Activated CD8-positive, alpha-beta memory T cell treated with anti-CD3 and anti-CD28 coated beads, Interleukin-2, amount 10 ng/mL, durations not matched to agents 7 days and 5 days (primary cell): Measurements from ENCODE around the gene PON3. TPM values are rescaled to one million over a fixed set of nuclear protein-coding genes. Genes with fewer than 3 reads are reported as not detected.

Experiments used
- ATAC-seq: fragments of 150-1000 bp; cut with Tn5 transposase; one replicate; pipeline ENCODE4 v1.10.0; 2021; ENCODE audit warnings: moderate library complexity
- CTCF ChIA-PET: fragments of 350-600 bp; sonication (Branson Sonifier 250); formaldehyde crosslinking; loops from one replicate; lab custom pipeline; 2021; ENCODE audit warnings: antibody characterized with exemption; lab: Charles Lee
- DNase-seq: peaks from one replicate; pipeline ENCODE4 v3.0.0-alpha.2; 2020
- H3K27ac Mint-ChIP-seq: one replicate; pipeline ENCODE4 v1.8.0; 2021; ENCODE audit warnings: mild to moderate bottlenecking, mixed read lengths
- H3K27me3 Mint-ChIP-seq: one replicate; pipeline ENCODE4 v1.8.0; 2021; ENCODE audit warnings: mixed read lengths
- H3K36me3 Mint-ChIP-seq: one replicate; pipeline ENCODE4 v1.8.0; 2021; ENCODE audit warnings: mild to moderate bottlenecking, mixed read lengths
- H3K4me1 Mint-ChIP-seq: one replicate; pipeline ENCODE4 v1.8.0; 2021; ENCODE audit warnings: mixed read lengths
- H3K4me3 Mint-ChIP-seq: one replicate; pipeline ENCODE4 v1.8.0; 2021; ENCODE audit warnings: mild to moderate bottlenecking, moderate library complexity, mixed read lengths
- H3K9me3 Mint-ChIP-seq: one replicate; pipeline ENCODE4 v1.8.0; 2022; ENCODE audit warnings: low read depth, mixed read lengths
- total RNA-seq, 2 experiments: library from RNA; stranded (reverse); gene quantifications; one replicate each; pipeline ENCODE4 v1.2.3, GENCODE V29; 2021

Gene PON3
- total RNA-seq, 2 experiments from 2014 or later, result 0.40 TPM; not detected in 1

GRCh38 chr7:95365151-95365550 is 31.0 kb downstream of the PON3 start:
- DNase-seq (no peak), ATAC-seq (no peak)
- no peak overlapping the region for H3K4me3 Mint-ChIP-seq
- no peaks in the 10 kb centered on the region for H3K4me1 Mint-ChIP-seq
- H3K9me3 Mint-ChIP-seq, result no peaks in the 10 kb centered on the region
- no peak overlapping the region for H3K27ac Mint-ChIP-seq
- CTCF ChIA-PET, result no interaction called here
- no peaks in the 10 kb centered on the region for H3K36me3 Mint-ChIP-seq
- H3K27me3 Mint-ChIP-seq, result peaks cover 9% of the 10 kb centered on the region

- Mint-ChIP-seq H3K27me3 (no peaks in the 10 kb centered on the region), H3K4me1 (no peaks in the 10 kb centered on the region), H3K4me3 (no peak overlapping the region), H3K36me3 (no peaks in the 10 kb centered on the region), H3K9me3 (no peaks in the 10 kb centered on the region), H3K27ac (no peak overlapping the region)
- DNase-seq, result no peak
- CTCF ChIA-PET, result no interaction called here
- no peak for ATAC-seq
These were observed 38.6 kb downstream of the PON3 start for GRCh38 chr7:95357623-95358022.

- no peak overlapping the region for H3K27ac Mint-ChIP-seq
- H3K36me3 Mint-ChIP-seq, result no peaks in the 10 kb centered on the region
These were observed 53.4 kb downstream of the PON3 start for GRCh38 chr7:95342642-95343307.

GRCh38 chr7:95342029-95342428 is 54.1 kb downstream of the PON3 start:
- CTCF ChIA-PET, result no interaction called here
- no peaks in the 10 kb centered on the region for H3K36me3 Mint-ChIP-seq
- no peak overlapping the region for H3K27ac Mint-ChIP-seq
- no peaks in the 10 kb centered on the region for H3K4me1 Mint-ChIP-seq
- DNase-seq (no peak), ATAC-seq (no peak)
- no peak overlapping the region for H3K4me3 Mint-ChIP-seq
- H3K27me3 Mint-ChIP-seq, result no peaks in the 10 kb centered on the region
- no peaks in the 10 kb centered on the region for H3K9me3 Mint-ChIP-seq

More at GRCh38 chr7:95342642-95343307, 53.4 kb downstream of the PON3 start:
- H3K4me3 Mint-ChIP-seq, result no peak overlapping the region
- no peak for ATAC-seq
- H3K9me3 Mint-ChIP-seq, result no peaks in the 10 kb centered on the region
- no peaks in the 10 kb centered on the region for H3K4me1 Mint-ChIP-seq
- H3K27me3 Mint-ChIP-seq, result no peaks in the 10 kb centered on the region
- no peak for DNase-seq
- CTCF ChIA-PET, result no interaction called here

- DNase-seq, result no peak
- H3K4me3 Mint-ChIP-seq, result no peak overlapping the region
- no peaks in the 10 kb centered on the region for H3K36me3 Mint-ChIP-seq
- ATAC-seq, result no peak
- no peaks in the 10 kb centered on the region for H3K27me3 Mint-ChIP-seq
- no peaks in the 10 kb centered on the region for H3K4me1 Mint-ChIP-seq
- CTCF ChIA-PET, result no interaction called here
- no peak overlapping the region for H3K27ac Mint-ChIP-seq
- H3K9me3 Mint-ChIP-seq, result no peaks in the 10 kb centered on the region
These were observed 55.7 kb downstream of the PON3 start for GRCh38 chr7:95340491-95340890.

- ATAC-seq (no peak), DNase-seq (no peak)
- CTCF ChIA-PET, result no interaction called here
- Mint-ChIP-seq H3K36me3 (no peaks in the 10 kb centered on the region), H3K27ac (no peak overlapping the region), H3K9me3 (no peaks in the 10 kb centered on the region), H3K27me3 (no peaks in the 10 kb centered on the region), H3K4me3 (no peak overlapping the region), H3K4me1 (no peaks in the 10 kb centered on the region)
These were observed 57.3 kb downstream of the PON3 start for GRCh38 chr7:95338832-95339231.

- ATAC-seq (no peak), DNase-seq (no peak)
- Mint-ChIP-seq H3K36me3 (peaks cover 5% of the 10 kb centered on the region), H3K27ac (no peak overlapping the region), H3K9me3 (no peaks in the 10 kb centered on the region), H3K4me3 (no peak overlapping the region), H3K4me1 (peaks cover 10% of the 10 kb centered on the region), H3K27me3 (no peaks in the 10 kb centered on the region)
- CTCF ChIA-PET, result no interaction called here
These were observed 61.1 kb downstream of the PON3 start for GRCh38 chr7:95335093-95335492.

GRCh38 chr7:95334447-95334846 is 61.7 kb downstream of the PON3 start:
- ATAC-seq (no peak), DNase-seq (no peak)
- peaks cover 11% of the 10 kb centered on the region for H3K4me1 Mint-ChIP-seq
- CTCF ChIA-PET, result no interaction called here
- no peak overlapping the region for H3K27ac Mint-ChIP-seq
- no peak overlapping the region for H3K4me3 Mint-ChIP-seq
- peaks cover 7% of the 10 kb centered on the region for H3K36me3 Mint-ChIP-seq
- H3K27me3 Mint-ChIP-seq, result no peaks in the 10 kb centered on the region
- no peaks in the 10 kb centered on the region for H3K9me3 Mint-ChIP-seq

GRCh38 chr7:95330961-95331337 is 65.2 kb downstream of the PON3 start:
- DNase-seq (no peak), ATAC-seq (peak; percentile 48)
- Mint-ChIP-seq H3K4me1 (peaks cover 11% of the 10 kb centered on the region), H3K27ac (peak overlapping the region; percentile 89), H3K4me3 (peak overlapping the region; percentile 72), H3K9me3 (peaks cover 5% of the 10 kb centered on the region), H3K27me3 (peaks cover 6% of the 10 kb centered on the region), H3K36me3 (peaks cover 13% of the 10 kb centered on the region)
- CTCF ChIA-PET, result interaction anchor here (0.6 to 1.6 kb wide), 2 partner anchors 19 to 181 kb away, joined by 3 to 7 read pairs; no protein-coding TSS in a partner anchor

GRCh38 chr7:95330204-95330960 is 65.8 kb downstream of the PON3 start:
- CTCF ChIA-PET, result interaction anchor here (0.6 to 1.6 kb wide), 2 partner anchors 19 to 182 kb away, joined by 3 to 7 read pairs; no protein-coding TSS in a partner anchor
- Mint-ChIP-seq H3K36me3 (peaks cover 13% of the 10 kb centered on the region), H3K4me1 (peaks cover 11% of the 10 kb centered on the region), H3K9me3 (peaks cover 5% of the 10 kb centered on the region), H3K4me3 (peak overlapping the region; percentile 72), H3K27me3 (peaks cover 11% of the 10 kb centered on the region), H3K27ac (peak overlapping the region; percentile 89)
- ATAC-seq (peak; percentile 94), DNase-seq (no peak)

- H3K4me1 Mint-ChIP-seq, result peaks cover 18% of the 10 kb centered on the region
- peaks cover 11% of the 10 kb centered on the region for H3K36me3 Mint-ChIP-seq
- H3K27me3 Mint-ChIP-seq, result peaks cover 19% of the 10 kb centered on the region
- CTCF ChIA-PET, result no interaction called here
- no peak overlapping the region for H3K27ac Mint-ChIP-seq
- H3K9me3 Mint-ChIP-seq, result peaks cover 5% of the 10 kb centered on the region
- DNase-seq (no peak), ATAC-seq (no peak)
- no peak overlapping the region for H3K4me3 Mint-ChIP-seq
These were observed 68.8 kb downstream of the PON3 start for GRCh38 chr7:95327356-95327755.

- H3K27me3 Mint-ChIP-seq, result peaks cover 19% of the 10 kb centered on the region
- no peak within 1 kb of the TSS for H3K27ac Mint-ChIP-seq
- peak; percentile 49 for DNase-seq
- H3K9me3 Mint-ChIP-seq, result peaks cover 5% of the 10 kb centered on the region
- CTCF ChIA-PET, result no interaction called here
- H3K4me3 Mint-ChIP-seq, result no peak within 1 kb of the TSS
- ATAC-seq, result peak; percentile 76
- peaks cover 7% of the 10 kb centered on the region for H3K4me1 Mint-ChIP-seq
- H3K36me3 Mint-ChIP-seq, result peaks cover 6% of the 10 kb centered on the region
These were observed 71.7 kb downstream of the PON3 start, which contains the start of gene PON1 for GRCh38 chr7:95324431-95324830. Gene PON1 (minus strand): TSS chr7:95324532. CDS start chr7:95324475, 57 bp downstream.

GRCh38 chr7:95323410-95324129 is 72.6 kb downstream of the PON3 start:
- CTCF ChIA-PET, result no interaction called here
- H3K4me1 Mint-ChIP-seq, result peaks cover 7% of the 10 kb centered on the region

More at GRCh38 chr7:95323410-95324129, 72.6 kb downstream of the PON3 start:
- Mint-ChIP-seq H3K27me3 (peaks cover 19% of the 10 kb centered on the region), H3K4me3 (no peak overlapping the region), H3K9me3 (peaks cover 5% of the 10 kb centered on the region), H3K27ac (no peak overlapping the region), H3K36me3 (peaks cover 6% of the 10 kb centered on the region)
- ATAC-seq (no peak), DNase-seq (no peak)
